GM12873 (cell line): Measurements from ENCODE around the gene TSPAN5.

Experiments
- TF ChIP-seq, protein P1 (sequence below): IDR thresholded peaks from 2 replicates; pipeline ENCODE4 v1.5.1; 2012; ENCODE audit warnings: low read depth, mild to moderate bottlenecking, moderate library complexity, low read length, control low read depth; ENCODE audit not compliant: insufficient read depth; ENCODE audit errors: missing control alignments

TSPAN5 gene

GRCh38 chr4:98496152-98496845 lies 162.1 kb downstream of the TSPAN5 start:
- TF ChIP-seq, protein P1, sequence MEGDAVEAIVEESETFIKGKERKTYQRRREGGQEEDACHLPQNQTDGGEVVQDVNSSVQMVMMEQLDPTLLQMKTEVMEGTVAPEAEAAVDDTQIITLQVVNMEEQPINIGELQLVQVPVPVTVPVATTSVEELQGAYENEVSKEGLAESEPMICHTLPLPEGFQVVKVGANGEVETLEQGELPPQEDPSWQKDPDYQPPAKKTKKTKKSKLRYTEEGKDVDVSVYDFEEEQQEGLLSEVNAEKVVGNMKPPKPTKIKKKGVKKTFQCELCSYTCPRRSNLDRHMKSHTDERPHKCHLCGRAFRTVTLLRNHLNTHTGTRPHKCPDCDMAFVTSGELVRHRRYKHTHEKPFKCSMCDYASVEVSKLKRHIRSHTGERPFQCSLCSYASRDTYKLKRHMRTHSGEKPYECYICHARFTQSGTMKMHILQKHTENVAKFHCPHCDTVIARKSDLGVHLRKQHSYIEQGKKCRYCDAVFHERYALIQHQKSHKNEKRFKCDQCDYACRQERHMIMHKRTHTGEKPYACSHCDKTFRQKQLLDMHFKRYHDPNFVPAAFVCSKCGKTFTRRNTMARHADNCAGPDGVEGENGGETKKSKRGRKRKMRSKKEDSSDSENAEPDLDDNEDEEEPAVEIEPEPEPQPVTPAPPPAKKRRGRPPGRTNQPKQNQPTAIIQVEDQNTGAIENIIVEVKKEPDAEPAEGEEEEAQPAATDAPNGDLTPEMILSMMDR: no peak

- TF ChIP-seq, protein P1: no peak
Measured at GRCh38 chr4:98493296-98493695, 165.1 kb downstream of the TSPAN5 start.

DNA sequence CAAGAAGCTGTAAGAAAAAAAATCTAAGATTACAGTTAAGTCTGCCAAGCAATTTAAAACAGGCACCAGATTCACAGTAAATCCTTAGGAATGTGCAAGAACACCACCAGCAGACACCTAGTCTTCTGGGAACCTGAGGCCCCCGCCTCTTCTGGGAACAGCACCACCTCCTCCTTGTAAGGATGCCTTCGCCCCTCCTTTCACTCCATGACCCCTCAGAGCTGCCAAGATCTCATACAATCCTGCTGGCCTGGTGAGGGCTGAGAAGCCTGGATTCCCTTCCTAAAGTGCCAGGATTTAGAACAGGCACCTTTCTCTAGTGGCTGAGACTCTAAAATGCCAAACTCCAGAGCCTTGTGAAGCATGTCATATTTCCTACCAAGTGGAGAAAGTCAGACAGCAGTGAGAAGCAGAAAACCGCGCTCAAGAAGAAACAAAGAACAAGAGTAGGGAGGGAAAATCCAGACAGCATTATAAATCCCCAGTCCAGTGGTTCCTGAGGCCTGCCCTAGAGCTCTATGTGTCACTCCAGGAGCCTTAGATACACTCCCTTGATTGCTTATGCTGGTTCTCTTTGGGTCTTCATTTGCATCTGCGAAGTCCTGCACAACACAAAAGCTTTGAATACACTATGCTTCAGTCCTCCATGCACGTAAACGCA lies 166.4 kb downstream of the TSPAN5 start:
- TF ChIP-seq, protein P1: no peak

DNA sequence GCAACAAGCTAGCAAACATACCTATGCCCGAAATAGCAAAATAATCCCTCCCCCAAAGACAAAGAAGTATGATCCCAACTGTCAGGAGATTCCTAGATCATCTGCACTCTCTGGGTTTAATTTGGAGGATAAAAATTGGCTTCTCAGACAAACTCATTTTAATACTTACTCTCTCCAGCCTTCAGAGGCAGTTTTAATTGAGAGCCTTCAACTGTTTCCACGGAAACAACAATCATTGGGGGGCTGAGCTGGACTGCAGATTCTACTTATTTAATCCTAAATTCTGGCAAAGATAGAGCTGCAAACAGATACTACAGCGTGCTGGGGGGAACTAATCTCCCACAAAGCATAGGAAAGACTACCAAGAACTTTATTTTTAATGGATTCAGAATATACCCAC lies 168.2 kb downstream of the TSPAN5 start:
- TF ChIP-seq, protein P1: no peak

DNA sequence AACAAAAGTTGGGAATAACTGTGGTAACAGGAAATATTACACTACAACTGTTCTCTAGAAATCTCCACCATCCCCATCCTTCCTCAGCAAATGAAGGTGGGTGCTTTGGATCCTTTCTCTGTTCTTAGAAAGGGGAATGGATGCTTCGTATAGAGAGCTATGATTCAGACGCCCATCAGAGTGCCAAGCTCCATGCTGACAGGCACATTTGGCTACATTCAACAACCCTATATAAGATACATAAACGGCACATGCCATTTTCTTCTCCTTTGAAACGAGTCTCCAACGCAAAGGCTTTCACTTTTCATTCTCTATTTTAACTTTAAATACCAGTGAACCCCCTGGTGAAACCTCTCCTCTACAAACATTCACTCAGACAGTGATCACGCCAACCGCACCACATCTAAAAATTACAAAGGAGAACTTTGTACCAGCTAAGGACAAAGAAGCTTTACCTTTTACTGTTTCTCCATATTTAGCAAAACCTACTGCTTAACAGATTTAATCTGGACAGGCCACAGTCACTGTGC lies 172.5 kb downstream of the TSPAN5 start:
- TF ChIP-seq, protein P1: no peak

- TF ChIP-seq, protein P1: no peak
Measured at GRCh38 chr4:98484031-98484430, 174.4 kb downstream of the TSPAN5 start.

- TF ChIP-seq, protein P1: no peak
Measured at GRCh38 chr4:98482847-98483806, 175.3 kb downstream of the TSPAN5 start.
